G401 (cell line): ENCODE results near the gene ZNF30. TPM values are rescaled to one million over a fixed set of nuclear protein-coding genes. Genes with fewer than 3 reads are reported as not detected.
"Not testable (repeated sequence)": the region's sequence is repeated elsewhere in the genome, so short reads cannot be mapped to it uniquely, and the experiment has no call there.

Source experiments
- DNase-seq: peaks from one replicate; pipeline ENCODE4 v3.0.0-alpha.2; 2015; ENCODE audit warnings: low spot score
- in situ Hi-C: cut with HindIII; loops from 2 replicates; pipeline ENCODE4 v1.10.0; 2016; ENCODE audit warnings: low sequenced_read_pairs, mixed read lengths
- total RNA-seq: library from RNA; depleted of rRNA; stranded (reverse); fragments of >200 nt; shearing (Covaris generic); gene quantifications from 2 replicates; pipeline ENCODE4 v1.2.3, GENCODE V29; 2014; rRNA removed

Gene ZNF30
- total RNA-seq, 1 experiment from 2014 or later: 3.2 TPM

GRCh38 chr19:34979819-34980640 lies 53.3 kb downstream of the ZNF30 start:
- DNase-seq: no peak
- in situ Hi-C loops: no loop called here

GRCh38 chr19:34982275-34982674 lies 55.6 kb downstream of the ZNF30 start:
- no peak for DNase-seq
- in situ Hi-C loops: no loop called here

- in situ Hi-C loops: no loop called here
- no peak for DNase-seq
These were observed 57.1 kb downstream of the ZNF30 start for GRCh38 chr19:34983786-34984185.

GRCh38 chr19:34984287-34984686 lies 57.6 kb downstream of the ZNF30 start:
- in situ Hi-C loops: no loop called here
- no peak for DNase-seq

- DNase-seq: peak; percentile 96
- in situ Hi-C loops: no loop called here
These were observed 58.7 kb downstream of the ZNF30 start for GRCh38 chr19:34985249-34986022.

- DNase-seq: no peak
- in situ Hi-C loops: no loop called here
These were observed 61.4 kb downstream of the ZNF30 start for GRCh38 chr19:34988119-34988518.

- in situ Hi-C loops: no loop called here
- DNase-seq: no peak
These were observed 62.6 kb downstream of the ZNF30 start for GRCh38 chr19:34989298-34989697.

- in situ Hi-C loops: no loop called here
- DNase-seq: no peak
These were observed 64.0 kb downstream of the ZNF30 start for GRCh38 chr19:34990578-34991192.

GRCh38 chr19:34991542-34992333 lies 65.0 kb downstream of the ZNF30 start:
- in situ Hi-C loops: no loop called here
- DNase-seq: no peak

GRCh38 chr19:34992582-34992981 lies 65.9 kb downstream of the ZNF30 start:
- in situ Hi-C loops, DNase-seq: not testable (repeated sequence)

- no peak for DNase-seq
- in situ Hi-C loops: no loop called here
These were observed 67.6 kb downstream of the ZNF30 start for GRCh38 chr19:34994286-34994642.

Other genes starting within 250 kb of the ZNF30 start
- not detected in 2 replicates for gene SCGB2B2, start 249.7 kb upstream of the ZNF30 start, total RNA-seq
- 15.7 and 19.5 TPM in 2 replicates for gene ZNF302, start 249.2 kb upstream of the ZNF30 start, total RNA-seq
- gene ZNF181, start 192.7 kb upstream of the ZNF30 start, total RNA-seq: 13.1 and 14.2 TPM in 2 replicates
- 8.4 and 12.5 TPM in 2 replicates for gene ZNF599, start 153.7 kb upstream of the ZNF30 start, total RNA-seq
- gene ZNF792, start 37.3 kb downstream of the ZNF30 start, total RNA-seq: 2.2 and 8.3 TPM in 2 replicates
- gene GRAMD1A, start 73.4 kb downstream of the ZNF30 start, total RNA-seq: 29.9 and 42.9 TPM in 2 replicates
- gene SCN1B, start 103.6 kb downstream of the ZNF30 start, total RNA-seq: 0.17 TPM in 1 of 2 replicates, not detected in the other
- gene HPN, start 114.8 kb downstream of the ZNF30 start, total RNA-seq: not detected in 2 replicates
- not detected in 2 replicates for gene FXYD3, start 188.9 kb downstream of the ZNF30 start, total RNA-seq
- gene LGI4, start 208.2 kb downstream of the ZNF30 start, total RNA-seq: 0.06 and 0.07 TPM in 2 replicates
- gene FXYD1, start 211.9 kb downstream of the ZNF30 start, total RNA-seq: not detected in 2 replicates
- not detected in 2 replicates for gene FXYD7, start 216.4 kb downstream of the ZNF30 start, total RNA-seq
- not detected in 2 replicates for gene FXYD5, start 227.8 kb downstream of the ZNF30 start, total RNA-seq